HG02943 (cell line): ENCODE measurements around the gene KLRF1.

ENCODE experiments used
- ATAC-seq: cut with Tn5 transposase; IDR thresholded peaks from one replicate; pipeline ENCODE4 v1.9.1; 2021; ENCODE audit warnings: mild to moderate bottlenecking, low read depth, moderate library complexity; ENCODE audit not compliant: unreplicated experiment

The KLRF1 gene

DNA sequence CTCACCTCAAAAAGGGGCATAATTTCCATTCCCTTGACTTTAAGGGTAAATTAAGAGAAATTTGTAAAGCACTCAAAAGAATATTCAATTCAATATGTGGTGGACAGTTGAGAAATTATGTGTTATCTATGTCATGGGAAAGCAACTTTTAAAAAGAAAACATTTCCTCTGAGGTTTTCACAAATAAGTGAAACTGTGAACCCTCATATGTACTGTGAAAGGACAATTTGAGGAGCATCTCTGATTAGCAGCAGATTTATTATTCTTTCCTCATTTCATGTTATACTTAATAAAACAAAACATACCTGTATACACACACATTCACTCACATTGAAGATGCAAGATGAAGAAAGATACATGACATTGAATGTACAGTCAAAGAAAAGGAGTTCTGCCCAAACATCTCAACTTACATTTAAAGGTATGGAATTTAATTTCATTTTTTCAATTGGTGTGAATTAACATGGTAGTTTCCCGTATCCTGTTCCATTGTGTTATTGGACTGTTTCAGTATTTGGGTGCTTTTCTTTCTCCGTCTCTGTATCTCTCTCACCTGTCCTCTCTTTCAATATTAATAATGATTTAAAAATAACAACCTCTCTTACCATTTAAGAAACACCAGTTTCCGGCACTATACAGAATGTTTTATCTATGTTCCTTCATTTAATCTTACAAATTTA, at the start of gene KLRF1:
TSS of gene KLRF1 (plus strand) at position 273 of the 680 bp plus-strand sequence. CDS start at position 337, 64 bp downstream.
- ATAC-seq, result no peak

- no peak for ATAC-seq
Observed at GRCh38 chr12:9779209-9779608, 48.1 kb upstream of the KLRF1 start.

DNA sequence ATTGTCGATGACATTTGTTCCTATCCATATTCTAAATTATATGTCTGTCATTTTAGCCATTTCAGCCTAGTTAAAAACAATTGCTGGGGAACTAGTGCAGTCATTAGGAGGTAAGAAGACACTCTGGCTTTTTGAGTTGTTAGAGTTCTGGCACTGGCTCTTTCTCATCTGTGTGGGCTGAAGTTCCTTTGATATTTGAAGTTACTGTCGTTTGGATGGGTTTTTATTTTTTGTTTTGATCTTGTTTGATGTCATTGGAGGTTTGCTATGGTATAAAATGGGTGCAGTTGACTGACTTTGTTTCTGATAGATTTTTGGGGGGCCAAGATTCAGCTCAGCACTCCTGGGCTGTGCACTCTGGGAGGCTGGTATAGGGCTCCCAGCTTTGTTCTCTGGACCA, 45.9 kb upstream of the KLRF1 start:
- ATAC-seq, result no peak

- no peak for ATAC-seq
Observed at GRCh38 chr12:9782547-9783382, 44.5 kb upstream of the KLRF1 start.

- no peak for ATAC-seq
Observed at GRCh38 chr12:9784326-9784725, 43.0 kb upstream of the KLRF1 start.

- ATAC-seq, result no peak
Observed at GRCh38 chr12:9784816-9785215, 42.5 kb upstream of the KLRF1 start.

- ATAC-seq, result no peak
Observed at GRCh38 chr12:9786726-9787717, 40.3 kb upstream of the KLRF1 start.

DNA sequence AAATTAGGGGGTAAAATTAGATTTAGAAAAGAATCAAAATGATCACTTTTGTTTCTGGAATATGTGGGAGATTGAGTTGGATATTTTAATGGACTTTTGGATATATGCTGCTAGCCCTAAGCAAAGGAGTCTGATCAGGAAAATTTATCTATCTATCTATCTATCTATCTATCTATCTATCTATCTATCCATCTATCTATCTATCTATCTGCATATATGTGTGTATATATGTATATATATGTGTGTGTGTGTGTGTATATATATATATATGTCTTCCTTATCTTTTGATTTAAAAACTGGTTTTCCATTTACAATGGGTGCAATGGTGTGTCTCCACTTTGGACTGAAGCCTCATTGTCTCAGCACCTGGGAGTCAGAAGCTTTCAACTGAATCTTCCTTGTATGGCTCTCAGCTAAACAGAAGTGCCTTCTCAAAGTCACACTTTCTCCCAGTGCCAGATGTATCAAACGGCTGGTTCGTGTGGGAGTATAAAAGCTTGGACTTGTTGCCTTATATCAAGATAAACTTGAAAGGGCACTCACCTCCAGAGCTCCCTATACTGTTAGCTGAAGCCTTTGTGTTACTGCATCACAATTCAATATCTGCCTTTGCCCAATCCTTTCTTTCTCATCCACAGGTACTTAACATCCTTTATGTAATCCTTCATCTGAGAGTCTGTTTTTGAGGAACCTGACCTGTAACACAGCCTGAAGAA, 34.9 kb upstream of the KLRF1 start:
- no peak for ATAC-seq

- ATAC-seq, result no peak
Observed at GRCh38 chr12:9792961-9793617, 34.2 kb upstream of the KLRF1 start.

GRCh38 chr12:9793779-9794395, 33.4 kb upstream of the KLRF1 start:
- ATAC-seq, result no peak

GRCh38 chr12:9794484-9795093, 32.7 kb upstream of the KLRF1 start:
- no peak for ATAC-seq

DNA sequence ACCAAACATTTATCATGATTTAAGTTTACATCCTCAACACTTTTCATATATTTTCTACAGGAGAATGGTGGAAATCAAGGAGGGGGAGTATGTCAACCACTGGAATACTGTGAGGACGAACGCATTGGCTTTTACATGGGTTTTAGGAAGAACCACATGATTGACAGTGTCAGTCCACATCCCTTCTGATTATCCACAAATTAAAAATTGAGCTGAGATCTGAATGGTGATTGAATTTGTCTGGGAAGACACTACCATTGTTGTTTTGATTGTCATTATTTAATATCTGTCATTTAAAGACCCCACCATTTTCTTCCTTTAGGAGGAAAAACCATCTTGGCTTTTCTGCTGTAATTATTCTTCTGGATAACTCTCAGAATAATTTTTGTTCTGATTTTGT, 31.3 kb upstream of the KLRF1 start:
- no peak for ATAC-seq

- ATAC-seq, result no peak
Observed at GRCh38 chr12:9796346-9796745, 30.9 kb upstream of the KLRF1 start.

DNA sequence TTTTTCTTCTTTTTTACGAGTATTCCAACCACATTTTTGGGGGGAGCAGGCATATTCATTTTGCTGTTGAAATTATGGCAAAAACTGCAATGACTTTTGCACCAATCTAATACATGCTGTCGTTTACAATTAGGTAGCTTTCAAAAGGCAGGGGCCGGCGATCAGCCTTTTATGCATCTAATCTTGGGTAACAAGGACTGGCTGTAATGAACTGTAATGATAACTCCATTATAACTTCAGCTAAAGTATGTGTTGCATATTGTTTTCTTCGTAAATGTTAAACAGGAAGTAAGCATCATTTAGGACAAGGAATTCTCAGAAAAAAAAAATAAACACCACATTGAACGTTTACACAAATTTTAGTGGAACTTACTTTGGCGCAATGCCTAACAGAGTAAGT, 30.3 kb upstream of the KLRF1 start:
- ATAC-seq, result no peak

- ATAC-seq, result peak; percentile 90
Observed at GRCh38 chr12:9797722-9798619, 29.3 kb upstream of the KLRF1 start.

GRCh38 chr12:9799961-9800360, 27.3 kb upstream of the KLRF1 start:
- ATAC-seq, result no peak

- ATAC-seq, result no peak
Observed at GRCh38 chr12:9805883-9806282, 21.4 kb upstream of the KLRF1 start.

DNA sequence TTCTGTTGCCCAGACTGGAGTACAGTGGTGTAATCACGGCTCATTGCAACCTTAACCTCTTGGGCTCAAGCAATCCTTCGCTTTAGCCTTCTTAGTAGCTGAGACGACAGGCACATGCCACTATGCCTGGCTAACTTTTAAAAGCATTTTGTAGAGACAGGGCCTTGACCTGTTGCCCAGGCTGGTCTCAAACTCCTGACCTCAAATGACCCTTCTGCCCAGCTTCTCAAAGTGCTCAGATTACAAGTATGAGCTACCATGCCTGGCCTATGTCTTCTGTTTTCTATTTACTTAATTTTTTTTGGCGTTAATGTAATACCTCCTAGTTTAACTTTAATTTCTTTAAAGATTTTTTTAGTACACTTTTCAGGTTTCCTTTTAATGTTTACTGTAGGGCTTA, 20.6 kb upstream of the KLRF1 start:
- no peak for ATAC-seq
